ENCODE data around the gene WDFY2. TPM values are rescaled to one million over a fixed set of nuclear protein-coding genes. Genes with fewer than 3 reads are reported as not detected.

Gene WDFY2
- polyA plus RNA-seq, 1 donor from 2014 or later: 5.3 TPM

DNA sequence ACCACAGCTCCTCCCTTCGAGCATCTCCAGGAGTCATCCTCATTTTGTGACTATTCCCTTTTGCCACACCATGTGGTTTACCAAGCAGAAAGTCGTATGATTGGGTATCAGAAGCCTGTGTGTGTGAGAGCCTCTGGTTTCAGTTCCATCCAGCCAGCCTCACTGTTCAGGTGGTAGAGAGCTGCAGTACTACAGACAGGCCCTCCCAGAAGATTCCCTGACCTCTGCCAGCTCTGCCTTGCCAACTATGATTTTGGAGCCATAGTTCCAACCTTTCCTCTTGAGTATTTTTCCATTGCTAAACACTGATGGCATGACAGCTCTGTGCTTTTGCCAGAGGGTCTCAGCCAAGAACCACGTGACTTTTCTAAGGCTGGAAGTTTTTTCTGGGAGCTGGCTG, 137.2 kb downstream of the WDFY2 start:
- Histone ChIP-seq H3K9me3 (ENCODE audit: low read length) (no peaks in the 10 kb centered on the region), H3K4me2 (ENCODE audit: low read length) (no peak overlapping the region), H3K27me3 (ENCODE audit: insufficient read depth, low read depth, low read length) (no peaks in the 10 kb centered on the region), H3K4me3 (ENCODE audit: low read length) (no peak overlapping the region), H3K9ac (ENCODE audit: low read length) (no peak overlapping the region), H3K79me2 (replicated peaks; ENCODE audit: insufficient read depth, low read length) (no peaks in the 10 kb centered on the region), H3K27ac (ENCODE audit: low read length) (no peak overlapping the region), H3K9me2 (ENCODE audit: insufficient read depth, low read length) (no peaks in the 10 kb centered on the region), H3F3A (ENCODE audit: insufficient read depth, low read length, poor library complexity, severe bottlenecking) (no peaks in the 10 kb centered on the region), H4K20me1 (ENCODE audit: insufficient read depth) (no peaks in the 10 kb centered on the region), H3K36me3 (ENCODE audit: insufficient read depth, low read length) (no peaks in the 10 kb centered on the region), H2AFZ (ENCODE audit: low read depth, low read length) (no peak overlapping the region)
- TF ChIP-seq TAF1 (IDR thresholded peaks at IDR 0.05; ENCODE audit: low read depth) (no peak), RAD21 (conservative IDR thresholded peaks at IDR 0.05) (no peak), EZH2 (IDR thresholded peaks at IDR 0.05; ENCODE audit: borderline replicate concordance, insufficient read depth, low read length, poor library complexity, severe bottlenecking) (no peak), EP300 (conservative IDR thresholded peaks at IDR 0.05; ENCODE audit: poor library complexity, severe bottlenecking) (no peak), REST (IDR thresholded peaks at IDR 0.05; ENCODE audit: borderline replicate concordance) (no peak), MXI1 (conservative IDR thresholded peaks at IDR 0.05; ENCODE audit: poor library complexity, severe bottlenecking) (no peak), POLR2AphosphoS5 (IDR thresholded peaks at IDR 0.05) (no peak), SMC3 (conservative IDR thresholded peaks at IDR 0.05; ENCODE audit: poor library complexity) (no peak)
- TF ChIP-seq, protein P1, sequence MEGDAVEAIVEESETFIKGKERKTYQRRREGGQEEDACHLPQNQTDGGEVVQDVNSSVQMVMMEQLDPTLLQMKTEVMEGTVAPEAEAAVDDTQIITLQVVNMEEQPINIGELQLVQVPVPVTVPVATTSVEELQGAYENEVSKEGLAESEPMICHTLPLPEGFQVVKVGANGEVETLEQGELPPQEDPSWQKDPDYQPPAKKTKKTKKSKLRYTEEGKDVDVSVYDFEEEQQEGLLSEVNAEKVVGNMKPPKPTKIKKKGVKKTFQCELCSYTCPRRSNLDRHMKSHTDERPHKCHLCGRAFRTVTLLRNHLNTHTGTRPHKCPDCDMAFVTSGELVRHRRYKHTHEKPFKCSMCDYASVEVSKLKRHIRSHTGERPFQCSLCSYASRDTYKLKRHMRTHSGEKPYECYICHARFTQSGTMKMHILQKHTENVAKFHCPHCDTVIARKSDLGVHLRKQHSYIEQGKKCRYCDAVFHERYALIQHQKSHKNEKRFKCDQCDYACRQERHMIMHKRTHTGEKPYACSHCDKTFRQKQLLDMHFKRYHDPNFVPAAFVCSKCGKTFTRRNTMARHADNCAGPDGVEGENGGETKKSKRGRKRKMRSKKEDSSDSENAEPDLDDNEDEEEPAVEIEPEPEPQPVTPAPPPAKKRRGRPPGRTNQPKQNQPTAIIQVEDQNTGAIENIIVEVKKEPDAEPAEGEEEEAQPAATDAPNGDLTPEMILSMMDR (IDR thresholded peaks at IDR 0.05; ENCODE audit: poor library complexity, severe bottlenecking): no peak

- H3K9me2 ChIP-seq (ENCODE audit: insufficient read depth, low read length): no peaks in the 10 kb centered on the region
- H3K4me3 ChIP-seq (ENCODE audit: low read length): no peak overlapping the region
- H3K79me2 ChIP-seq (replicated peaks; ENCODE audit: insufficient read depth, low read length): no peaks in the 10 kb centered on the region
- H3K4me2 ChIP-seq (ENCODE audit: low read length): no peak overlapping the region
- H3K27ac ChIP-seq (ENCODE audit: low read length): no peak overlapping the region
- H3F3A ChIP-seq (ENCODE audit: insufficient read depth, low read length, poor library complexity, severe bottlenecking): no peaks in the 10 kb centered on the region
- H3K9me3 ChIP-seq (ENCODE audit: low read length): no peaks in the 10 kb centered on the region
- H3K36me3 ChIP-seq (ENCODE audit: insufficient read depth, low read length): peaks cover 5% of the 10 kb centered on the region
- no peak overlapping the region for H2AFZ ChIP-seq (ENCODE audit: low read depth, low read length)
- no peaks in the 10 kb centered on the region for H3K27me3 ChIP-seq (ENCODE audit: insufficient read depth, low read depth, low read length)
- TF ChIP-seq, protein P1 (IDR thresholded peaks at IDR 0.05; ENCODE audit: poor library complexity, severe bottlenecking): no peak
- TF ChIP-seq RAD21 (conservative IDR thresholded peaks at IDR 0.05): no peak
- no peak for TF ChIP-seq MXI1 (conservative IDR thresholded peaks at IDR 0.05; ENCODE audit: poor library complexity, severe bottlenecking)
- no peak for TF ChIP-seq EZH2 (IDR thresholded peaks at IDR 0.05; ENCODE audit: borderline replicate concordance, insufficient read depth, low read length, poor library complexity, severe bottlenecking)
- TF ChIP-seq EP300 (conservative IDR thresholded peaks at IDR 0.05; ENCODE audit: poor library complexity, severe bottlenecking): no peak
- no peak for TF ChIP-seq REST (IDR thresholded peaks at IDR 0.05; ENCODE audit: borderline replicate concordance)
- no peak for TF ChIP-seq SMC3 (conservative IDR thresholded peaks at IDR 0.05; ENCODE audit: poor library complexity)
- no peak for TF ChIP-seq TAF1 (IDR thresholded peaks at IDR 0.05; ENCODE audit: low read depth)
- no peak for TF ChIP-seq POLR2AphosphoS5 (IDR thresholded peaks at IDR 0.05)
- no peak overlapping the region for H3K9ac ChIP-seq (ENCODE audit: low read length)
- H4K20me1 ChIP-seq (ENCODE audit: insufficient read depth): no peaks in the 10 kb centered on the region
Observed at GRCh38 chr13:51723529-51723928, 139.3 kb downstream of the WDFY2 start.
